Measurements from ENCODE around the gene PEX10.
"Not testable (repeated sequence)": the region's sequence is repeated elsewhere in the genome, so short reads cannot be mapped to it uniquely, and the experiment has no call there.

PEX10 gene

GRCh38 chr1:2442661-2443060, 30.3 kb upstream of the PEX10 start:
- no peak for DNase-seq

GRCh38 chr1:2441746-2442145, 29.4 kb upstream of the PEX10 start:
- no peak for DNase-seq

DNA sequence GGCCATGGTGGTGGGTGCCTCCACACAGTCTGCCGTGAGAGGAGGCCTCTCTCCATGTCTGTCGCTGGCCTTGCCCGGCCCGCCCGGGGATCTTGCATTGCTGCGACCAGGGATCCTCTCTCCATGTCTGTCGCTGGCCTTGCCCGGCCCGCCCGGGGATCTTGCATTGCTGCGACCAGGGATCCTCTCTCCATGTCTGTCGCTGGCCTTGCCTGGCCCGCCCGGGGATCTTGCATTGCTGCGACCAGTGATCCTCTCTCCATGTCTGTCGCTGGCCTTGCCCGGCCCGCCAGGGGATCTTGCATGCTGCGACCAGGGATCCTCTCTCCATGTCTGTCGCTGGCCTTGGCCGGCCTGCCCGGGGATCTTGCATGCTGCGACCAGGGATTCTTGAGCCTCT, 28.0 kb upstream of the PEX10 start:
- DNase-seq, result not testable (repeated sequence)

DNA sequence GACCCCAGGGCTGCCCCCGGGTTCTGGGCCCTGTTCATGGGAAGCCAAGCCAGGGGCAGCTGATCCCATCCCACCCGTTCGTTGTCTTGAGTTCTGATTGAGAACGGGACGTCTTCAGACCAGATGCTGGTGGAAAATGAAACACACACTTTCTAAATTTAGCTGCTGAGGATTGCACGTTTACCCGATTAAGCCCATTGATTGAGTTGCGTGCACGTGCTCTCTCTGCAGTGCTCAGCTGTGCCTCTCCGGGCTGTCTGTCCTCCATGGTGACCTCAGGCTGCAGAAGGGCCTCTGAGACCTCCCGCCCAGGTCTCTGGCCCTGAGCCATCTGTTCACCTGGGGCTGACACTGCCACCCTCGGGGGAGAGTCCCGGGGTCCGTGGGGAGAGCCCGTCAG, 27.0 kb upstream of the PEX10 start:
- DNase-seq, result no peak

- no peak for DNase-seq
Measured at GRCh38 chr1:2438641-2439040, 26.3 kb upstream of the PEX10 start.

DNA sequence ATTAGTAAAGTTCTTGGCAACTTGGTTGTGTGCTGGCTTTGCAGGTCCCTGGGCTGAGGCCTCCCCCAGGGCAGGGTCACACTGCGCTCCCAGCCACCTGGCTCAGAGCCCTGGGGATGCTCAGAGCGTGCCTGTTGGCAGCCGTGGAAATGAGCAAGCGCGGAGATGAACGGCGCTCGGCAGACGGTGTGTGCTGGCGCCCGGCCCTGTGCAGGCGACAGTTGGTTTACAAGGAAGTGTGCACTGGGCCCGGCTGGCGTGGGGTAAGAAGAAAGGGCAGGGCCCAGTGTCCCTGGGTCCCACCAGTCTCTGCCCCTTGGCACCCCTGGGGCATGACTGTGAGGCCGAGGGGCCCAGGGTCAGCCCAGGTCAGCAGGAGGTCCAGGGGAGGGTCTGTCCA, 25.7 kb upstream of the PEX10 start:
- DNase-seq, result no peak

DNA sequence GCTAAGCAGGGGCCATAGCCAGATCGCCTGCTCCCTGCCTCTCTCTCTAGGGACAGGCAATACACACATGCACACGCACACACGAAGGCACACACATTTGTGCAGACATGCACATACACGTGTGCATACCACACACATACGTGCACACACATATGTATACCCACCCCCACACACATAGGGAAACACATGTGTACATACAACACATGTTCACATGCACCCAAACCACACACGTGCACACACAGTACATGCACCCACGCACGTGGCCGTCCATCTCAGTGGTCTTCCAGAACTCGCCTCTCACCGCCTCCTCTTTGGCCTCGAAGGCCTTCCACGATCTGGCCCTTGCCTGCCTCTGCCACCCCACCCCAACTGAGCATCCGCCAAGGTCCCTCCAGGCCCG, 25.3 kb upstream of the PEX10 start:
- DNase-seq, result no peak

GRCh38 chr1:2436876-2437275, 24.5 kb upstream of the PEX10 start:
- no peak for DNase-seq

DNA sequence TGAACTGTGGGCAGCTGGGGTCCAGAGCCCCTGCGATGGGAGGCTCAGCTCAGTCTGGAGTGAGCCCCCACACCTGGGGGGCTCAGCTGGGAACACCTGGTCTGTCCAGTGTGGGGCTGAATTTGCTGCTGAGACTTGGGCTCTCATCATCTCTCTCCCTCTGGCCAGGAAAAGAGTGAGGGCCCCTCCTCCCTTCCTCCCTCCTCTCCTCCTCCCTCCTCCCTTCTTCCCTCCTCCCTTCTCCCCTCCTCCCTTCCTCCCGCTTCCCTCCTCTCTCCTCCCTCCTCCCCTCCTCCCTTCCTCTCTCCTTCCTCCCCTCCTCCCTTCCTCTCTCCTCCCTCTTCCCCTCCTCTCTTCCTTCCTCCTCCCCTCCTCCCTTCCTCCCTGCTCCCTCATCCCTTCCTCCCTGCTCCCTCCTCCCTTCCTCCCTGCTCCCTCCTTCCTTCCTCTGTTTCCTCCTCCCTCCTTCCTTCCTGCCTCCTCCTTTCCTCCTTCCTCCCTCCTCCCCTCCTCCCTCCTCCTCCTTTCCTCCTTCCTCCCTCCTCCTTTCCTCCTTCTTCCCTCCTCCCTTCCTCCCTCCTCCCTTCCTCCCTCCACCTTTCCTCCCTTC, 23.5 kb upstream of the PEX10 start:
- no peak for DNase-seq

DNA sequence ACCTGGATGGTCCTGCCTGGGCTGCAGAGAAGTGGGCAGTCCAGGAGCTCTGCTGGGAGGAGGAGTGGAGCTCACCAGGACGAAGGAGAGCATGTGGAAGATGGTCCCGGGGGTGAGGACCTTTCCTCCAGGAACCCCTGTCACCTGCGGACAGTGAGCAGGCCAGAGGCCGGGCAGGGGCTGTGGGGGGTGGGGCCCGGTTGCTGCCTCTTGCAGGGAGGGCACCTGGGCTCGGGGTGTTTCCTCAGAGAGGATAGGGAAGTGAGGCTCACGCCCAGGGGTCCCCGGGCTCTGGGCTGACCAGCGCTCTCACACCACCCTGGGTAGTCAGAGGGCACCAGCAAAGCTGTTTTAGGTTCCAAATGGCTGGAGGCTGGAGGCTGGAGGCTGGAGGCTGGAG, 22.7 kb upstream of the PEX10 start:
- DNase-seq, result no peak

GRCh38 chr1:2433936-2434655, 21.7 kb upstream of the PEX10 start:
- no peak for DNase-seq

GRCh38 chr1:2433196-2433595, 20.8 kb upstream of the PEX10 start:
- no peak for DNase-seq

GRCh38 chr1:2432441-2432844, 20.1 kb upstream of the PEX10 start:
- DNase-seq, result no peak

DNA sequence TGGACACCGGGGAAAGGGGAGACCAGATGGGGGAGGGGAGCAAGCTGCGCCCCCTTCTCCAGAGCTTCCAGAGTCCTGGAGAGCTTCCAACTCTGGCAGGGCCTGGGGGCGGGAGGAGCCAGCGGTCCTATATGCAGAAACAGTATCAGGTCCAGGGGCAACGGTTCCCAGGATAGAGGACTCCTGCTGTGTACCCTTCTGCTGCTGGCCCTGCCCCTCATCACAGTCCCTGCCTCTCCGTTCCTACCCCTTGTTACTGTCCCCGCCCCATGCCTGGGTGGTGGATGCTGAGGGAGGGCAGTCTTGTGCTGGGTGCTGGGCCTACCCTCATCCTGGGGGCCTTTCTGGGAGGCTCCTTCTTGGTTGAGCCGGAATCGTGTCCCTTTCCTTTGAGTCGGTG, 19.2 kb upstream of the PEX10 start:
- DNase-seq, result no peak

DNA sequence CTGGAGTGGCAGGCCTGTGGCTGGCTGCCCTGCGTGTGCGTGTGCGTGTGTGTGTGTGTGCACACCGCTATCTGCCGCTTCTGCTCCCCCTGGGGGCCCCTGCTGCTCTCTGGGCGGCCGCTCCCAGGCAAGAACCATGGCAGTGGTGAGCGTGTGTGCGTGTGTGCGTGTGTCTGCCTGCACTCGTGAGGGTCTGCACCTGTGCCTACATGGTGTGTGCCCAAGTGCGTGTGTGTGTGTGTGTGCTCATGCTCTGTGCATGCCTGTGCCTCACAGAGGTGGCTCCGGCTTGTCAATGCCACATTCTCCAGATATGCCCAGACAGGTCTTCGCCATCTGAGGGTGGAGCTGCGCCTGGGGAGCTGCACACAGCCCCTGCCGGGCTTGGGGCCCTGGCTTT, 18.7 kb upstream of the PEX10 start:
- no peak for DNase-seq

DNA sequence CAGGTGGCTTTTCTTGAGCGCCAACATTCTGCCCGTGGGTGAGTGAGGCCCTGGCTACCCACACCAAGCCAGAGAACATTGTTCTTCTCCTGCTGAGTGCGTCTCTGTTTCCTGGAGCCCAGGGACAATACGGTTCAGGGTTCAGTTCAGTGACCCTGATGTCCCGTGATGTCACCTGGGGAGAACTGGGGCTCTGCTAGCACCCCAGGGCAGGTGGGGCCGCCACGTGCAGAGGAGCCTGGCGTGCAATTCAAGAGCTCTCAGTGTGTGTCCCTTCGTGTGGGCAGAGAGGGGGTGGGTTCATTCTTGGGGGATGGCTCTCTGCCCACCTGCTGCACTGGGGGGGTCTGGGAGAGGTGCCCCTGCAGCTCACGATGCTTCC, 18.2 kb upstream of the PEX10 start:
- no peak for DNase-seq

GRCh38 chr1:2429780-2430591, 17.6 kb upstream of the PEX10 start:
- DNase-seq, result no peak

DNA sequence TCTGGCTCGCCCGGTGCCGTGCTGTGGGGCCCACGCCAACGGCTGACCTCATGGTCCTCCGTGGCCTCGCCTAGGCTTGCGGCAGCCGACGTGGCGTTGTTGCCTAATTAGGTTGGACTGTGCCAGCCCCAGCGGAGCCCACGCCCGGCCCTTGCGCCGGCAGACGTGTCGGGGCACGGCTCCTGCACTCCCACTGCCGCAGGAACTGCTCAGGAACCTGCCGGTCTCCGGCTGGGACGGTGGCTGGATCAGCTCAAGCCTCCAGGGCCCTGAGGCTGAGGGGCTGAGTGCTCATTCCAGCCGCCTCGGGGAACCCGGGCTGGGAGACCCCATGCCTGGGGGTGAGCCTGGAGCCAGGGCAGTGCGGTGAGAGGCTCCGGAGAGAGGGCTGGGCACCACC, 16.1 kb upstream of the PEX10 start:
- no peak for DNase-seq

- DNase-seq, result no peak
Measured at GRCh38 chr1:2427976-2428375, 15.6 kb upstream of the PEX10 start.

GRCh38 chr1:2427051-2427450, 14.7 kb upstream of the PEX10 start:
- no peak for DNase-seq

DNA sequence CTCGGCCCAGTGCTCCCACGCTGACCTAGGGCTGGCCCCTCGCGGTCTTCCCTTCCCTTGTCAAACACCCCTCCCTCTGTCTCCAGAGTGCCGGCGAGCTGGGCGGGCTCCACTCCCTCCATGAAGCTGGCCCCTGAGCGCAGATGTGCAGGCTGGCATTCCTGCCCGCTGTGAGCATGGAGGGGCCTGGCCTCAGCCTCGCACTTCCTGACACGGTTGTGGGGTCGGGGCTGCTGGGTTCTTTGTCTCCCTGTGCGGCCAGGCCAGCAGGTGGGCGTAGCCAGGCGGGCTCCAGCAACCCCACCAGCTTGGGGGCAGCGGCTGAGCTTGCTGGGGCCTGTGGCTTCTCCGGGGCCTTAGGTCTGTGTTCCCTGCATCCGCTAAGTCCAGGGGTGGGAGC, 14.2 kb upstream of the PEX10 start:
- no peak for DNase-seq

DNA sequence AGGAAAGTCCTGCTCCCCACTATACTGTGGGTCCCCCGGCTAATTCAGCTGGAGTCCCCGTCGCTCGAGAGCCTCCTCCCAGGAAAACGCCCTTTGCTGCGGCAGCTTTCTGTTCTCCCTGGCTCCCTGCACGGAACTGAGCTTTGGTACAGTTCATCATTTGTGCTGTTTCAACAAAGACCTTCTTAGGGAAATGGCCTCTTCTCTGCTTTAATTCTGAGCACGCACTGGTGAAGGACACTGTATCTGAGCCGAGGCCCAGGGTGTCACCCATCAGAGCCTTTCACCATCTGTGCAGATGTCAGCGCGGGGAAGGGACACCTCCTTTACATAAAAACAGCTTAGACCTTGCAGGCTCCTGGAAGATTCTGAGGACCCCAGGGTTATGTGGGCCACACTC, 13.5 kb upstream of the PEX10 start:
- DNase-seq, result no peak

DNA sequence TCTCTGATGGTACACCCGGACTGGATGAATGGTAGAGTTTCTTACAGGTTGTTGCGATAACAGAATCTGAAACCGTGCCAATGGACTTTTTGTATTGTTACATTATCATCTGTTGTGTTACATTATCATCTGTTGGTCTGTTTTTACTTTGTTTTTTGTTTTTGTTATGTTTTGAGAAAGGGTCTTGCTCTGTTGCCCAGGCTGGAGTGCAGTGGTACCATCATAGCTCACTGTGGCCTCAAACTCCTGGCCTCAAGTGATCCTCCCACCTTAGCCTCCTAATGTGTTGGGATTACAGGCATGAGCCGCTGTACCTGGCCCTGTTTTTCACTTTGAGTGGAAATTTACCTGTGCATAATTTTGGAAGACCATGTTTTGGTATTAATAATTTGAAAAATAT, 10.2 kb upstream of the PEX10 start:
- no peak for DNase-seq

GRCh38 chr1:2419416-2419815, 7.1 kb upstream of the PEX10 start:
- DNase-seq, result no peak

Data from GDM1 (cell line).